Fibroblast of skin of right quadriceps (primary cell): ENCODE results near the gene NHEJ1.

Experiments used
- DNase-seq: peaks from one replicate; pipeline ENCODE4 v3.0.0-alpha.2; 2013

The NHEJ1 gene

DNA sequence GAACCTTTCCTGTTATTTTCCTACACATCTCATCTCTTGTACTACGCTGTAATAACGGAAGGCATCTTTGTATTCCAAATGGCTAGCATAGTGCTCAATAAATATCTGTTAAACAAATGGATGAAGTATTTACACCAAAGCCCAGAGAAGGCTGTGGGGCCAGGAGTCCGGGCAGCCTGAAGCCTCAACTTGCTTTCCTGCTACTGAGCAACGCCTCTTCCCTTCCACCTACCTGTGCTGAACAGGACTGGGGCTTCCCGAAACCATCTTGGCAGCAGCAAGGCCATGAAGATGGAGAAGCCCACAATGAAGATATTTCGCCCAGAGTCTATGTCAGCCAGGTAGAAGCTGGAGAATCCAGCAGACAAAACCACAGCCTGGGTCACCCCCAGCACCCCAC lies 2.5 kb upstream of the NHEJ1 start:
- no peak for DNase-seq

DNA sequence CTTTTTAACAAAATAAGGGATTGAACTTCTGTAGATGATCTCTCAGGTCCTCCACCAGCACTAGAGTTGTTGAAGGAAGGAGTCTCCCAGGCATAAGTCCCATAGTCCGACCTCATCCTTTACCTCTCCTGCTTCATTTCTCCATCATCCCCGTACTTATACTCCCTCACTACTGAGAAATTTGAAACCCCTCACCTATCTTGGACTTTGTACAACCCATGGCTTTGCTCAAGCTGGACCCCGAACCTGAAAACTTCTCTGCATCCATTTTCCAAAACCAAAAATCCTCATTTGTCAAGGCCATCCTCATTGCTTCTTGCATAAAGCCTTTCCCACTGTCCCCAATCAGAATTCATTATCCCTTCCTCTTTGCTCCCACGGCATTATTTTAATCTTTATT lies 482 bp upstream of the NHEJ1 start:
- DNase-seq: no peak

DNA sequence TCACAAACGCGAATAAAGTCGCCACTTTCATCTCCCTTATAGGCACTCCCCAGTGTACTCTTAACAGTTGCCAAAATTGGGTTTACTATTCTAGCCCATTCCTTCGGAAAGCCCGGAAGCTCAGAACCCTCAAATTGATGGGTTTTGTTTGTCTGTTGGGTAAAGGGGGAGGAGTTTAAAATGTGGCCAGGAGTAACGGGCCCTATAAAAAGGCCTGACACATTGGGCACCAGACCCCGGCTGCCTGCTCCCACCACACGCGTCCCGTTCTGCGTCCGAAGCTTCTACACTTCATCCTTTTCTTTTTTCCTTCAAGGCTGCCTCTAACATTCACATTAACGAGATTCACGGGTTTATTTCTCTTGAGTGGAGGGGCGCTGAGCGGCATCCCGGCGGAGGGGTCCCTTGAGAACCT lies 837 bp downstream of the NHEJ1 start:
- DNase-seq: peak; percentile 8

DNA sequence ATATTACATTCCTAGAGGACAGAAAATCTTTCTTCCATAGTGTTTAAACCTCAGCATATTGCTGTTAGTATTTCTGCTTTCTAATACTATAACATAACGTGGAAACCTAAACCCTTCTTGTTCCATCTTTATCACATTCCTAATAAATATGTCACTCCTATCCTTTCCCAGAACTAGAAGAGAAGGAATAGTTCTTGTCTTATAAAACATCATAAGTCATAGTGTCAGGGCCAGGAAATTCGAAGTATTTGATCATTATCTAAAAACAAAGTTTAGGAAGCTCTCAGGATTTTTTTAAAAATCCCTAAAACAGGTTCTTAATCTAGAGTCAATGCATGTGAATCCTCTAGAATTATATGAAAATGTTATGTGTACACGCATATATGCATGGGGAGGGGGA lies 2.0 kb downstream of the NHEJ1 start:
- DNase-seq: peak; percentile 42

DNA sequence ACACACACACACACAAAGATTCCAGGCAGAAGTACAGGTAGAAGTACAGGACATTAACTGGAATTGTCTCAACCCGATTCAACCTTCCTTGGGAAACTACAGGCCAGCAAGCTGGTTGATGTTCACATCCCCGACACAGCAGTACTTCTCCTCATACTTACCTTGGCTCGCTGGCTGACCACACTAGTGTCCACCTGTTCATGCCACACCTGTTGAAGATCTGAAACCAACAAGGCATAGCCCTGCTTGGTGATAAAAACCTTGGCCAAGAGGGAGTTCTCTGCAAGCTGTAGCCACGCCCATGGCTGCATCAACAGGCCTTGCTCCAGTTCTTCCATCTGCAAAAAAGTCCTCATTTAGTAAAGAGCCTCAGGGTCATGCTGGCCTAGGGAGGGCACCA lies 2.6 kb downstream of the NHEJ1 start:
- no peak for DNase-seq

DNA sequence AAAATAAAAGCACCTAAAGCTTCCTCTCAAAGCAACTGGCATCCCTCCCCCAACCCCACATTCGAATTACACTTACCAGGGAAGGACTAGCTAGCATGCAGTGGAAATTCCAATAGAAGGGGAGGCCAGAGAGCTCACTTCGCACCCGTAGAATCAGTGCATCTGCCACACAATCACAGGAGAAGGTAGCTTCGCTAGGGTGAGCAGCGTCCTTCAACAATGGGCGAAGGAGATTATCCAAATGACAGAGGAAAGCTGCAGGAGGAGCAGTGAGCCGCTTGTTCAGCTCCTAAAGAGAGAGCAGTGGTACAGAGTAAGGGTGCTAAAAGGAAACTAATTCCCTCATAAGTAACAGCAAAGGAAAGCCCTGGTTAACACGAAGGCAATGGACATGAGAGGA lies 3.2 kb downstream of the NHEJ1 start:
- no peak for DNase-seq

DNA sequence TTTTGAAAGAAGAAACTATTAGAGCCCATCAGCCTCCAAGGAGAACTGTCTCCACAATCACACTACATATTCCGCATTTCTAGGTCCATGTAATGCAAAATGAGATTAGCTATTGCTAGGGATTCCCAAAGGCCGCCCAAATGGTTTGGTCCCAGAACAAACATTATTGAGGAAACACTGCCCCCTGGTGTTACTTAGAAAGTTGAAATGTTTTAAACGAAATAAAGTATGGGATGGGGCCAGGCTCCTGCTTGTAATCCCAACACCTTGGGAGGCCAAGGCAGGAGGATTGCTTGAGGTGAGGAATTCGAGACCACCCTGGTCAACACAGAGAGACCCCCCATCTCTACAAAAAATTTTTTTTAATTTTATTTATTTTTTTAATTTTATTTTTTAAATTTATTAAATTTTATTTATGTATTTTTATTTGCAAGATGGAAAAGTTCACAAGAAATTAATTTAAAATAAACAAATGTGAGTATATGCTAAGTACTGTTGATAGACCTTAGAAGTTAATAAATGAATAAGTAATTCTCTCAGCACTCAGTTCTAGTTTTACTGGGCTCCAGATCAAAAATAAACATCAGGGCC lies 5.5 kb downstream of the NHEJ1 start:
- DNase-seq: peak; percentile 71

DNA sequence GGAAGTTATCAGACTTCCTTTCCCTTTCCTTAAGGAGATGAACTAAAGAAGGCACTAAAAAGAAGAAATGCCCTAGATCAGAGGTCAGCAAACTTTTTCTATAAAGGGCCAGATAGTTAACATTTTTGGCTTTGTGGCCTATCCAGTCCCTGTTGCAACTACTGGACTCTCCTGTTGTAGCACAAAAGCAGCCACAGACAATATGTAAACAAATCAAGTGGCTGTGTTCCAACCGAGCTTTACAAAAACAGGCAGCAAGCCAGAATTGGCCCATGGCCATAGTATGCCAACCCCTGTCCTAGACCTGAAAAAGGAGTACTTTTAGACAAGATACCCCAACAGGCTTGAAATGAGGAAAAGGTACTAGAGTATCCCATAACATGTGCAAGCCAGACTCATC lies 10.9 kb downstream of the NHEJ1 start:
- DNase-seq: no peak

DNA sequence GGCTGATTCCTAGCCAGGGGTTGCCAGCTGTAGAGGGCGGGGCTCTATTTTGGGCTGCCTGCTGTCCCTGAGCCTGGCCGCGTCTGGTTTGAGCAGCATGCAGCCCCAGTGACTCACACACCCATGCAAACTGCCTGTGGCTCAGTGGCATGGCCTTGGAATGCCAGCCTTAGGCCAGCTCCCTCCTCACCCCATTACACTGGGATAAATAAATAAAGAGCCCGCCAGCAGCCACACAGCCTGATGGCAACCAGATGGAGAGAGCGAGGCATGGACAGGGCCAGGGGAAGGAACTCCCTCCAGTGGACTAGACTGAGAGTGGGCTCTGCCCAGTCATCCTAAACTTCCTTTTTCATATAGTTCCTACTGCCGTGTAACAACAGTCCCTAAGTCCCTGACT lies 18.3 kb downstream of the NHEJ1 start:
- DNase-seq: peak; percentile 50

DNA sequence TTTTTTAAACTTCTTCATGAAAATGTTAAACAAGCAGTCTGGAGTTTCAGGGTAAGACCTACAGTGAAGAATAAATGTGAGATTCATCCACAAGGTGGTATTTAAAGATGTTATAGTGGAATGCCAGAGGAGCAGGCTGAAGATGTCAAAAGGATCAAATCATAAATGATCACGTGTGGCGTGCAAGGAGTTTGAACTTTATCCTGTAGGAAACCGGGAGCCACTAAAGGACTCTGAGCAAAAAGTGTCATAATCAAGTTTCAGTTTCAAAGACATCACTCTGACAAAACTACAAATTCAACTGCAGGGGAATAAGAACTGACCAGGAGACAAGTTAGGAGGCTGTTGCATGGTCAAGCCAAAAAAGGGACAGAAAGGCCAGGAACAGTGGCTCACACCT lies 19.9 kb downstream of the NHEJ1 start:
- no peak for DNase-seq

DNA sequence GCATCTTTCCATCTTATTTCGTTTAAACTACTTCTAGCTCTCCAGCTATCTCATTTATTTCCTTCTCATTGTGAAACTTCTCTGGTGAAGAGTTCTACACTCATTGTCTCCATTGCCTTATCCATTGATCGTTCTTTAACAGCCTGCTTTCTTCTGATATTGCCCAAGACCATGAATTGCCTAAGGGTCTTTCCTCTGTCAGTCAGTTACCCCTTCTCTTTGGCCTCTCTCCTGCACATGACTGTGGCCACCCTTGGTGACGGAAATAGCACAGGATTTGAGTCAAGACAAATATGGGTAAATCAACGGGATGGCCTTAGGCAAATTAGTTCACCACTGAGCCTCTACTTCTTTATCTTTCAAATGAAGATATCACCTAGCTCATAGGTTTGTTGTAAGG lies 26.6 kb downstream of the NHEJ1 start:
- no peak for DNase-seq

DNA sequence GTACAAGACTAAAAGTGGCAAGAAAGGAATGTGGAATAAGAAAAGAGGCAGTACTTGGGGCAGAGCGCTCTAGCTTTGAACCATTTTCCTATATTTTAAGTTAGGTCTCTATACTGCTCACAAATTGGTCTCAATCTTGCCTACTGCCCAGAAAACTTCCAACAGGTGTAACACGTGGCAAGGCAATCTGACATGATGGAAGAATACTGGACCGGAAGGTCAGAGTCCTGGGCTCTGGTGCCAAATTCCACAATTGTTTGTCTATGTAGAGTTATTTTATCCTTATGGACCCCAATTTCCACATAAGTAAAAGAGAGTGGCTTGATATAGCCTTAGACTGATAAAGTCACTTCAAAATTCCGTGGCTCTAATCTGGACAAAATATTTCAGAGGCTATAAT lies 28.9 kb downstream of the NHEJ1 start:
- DNase-seq: no peak

DNA sequence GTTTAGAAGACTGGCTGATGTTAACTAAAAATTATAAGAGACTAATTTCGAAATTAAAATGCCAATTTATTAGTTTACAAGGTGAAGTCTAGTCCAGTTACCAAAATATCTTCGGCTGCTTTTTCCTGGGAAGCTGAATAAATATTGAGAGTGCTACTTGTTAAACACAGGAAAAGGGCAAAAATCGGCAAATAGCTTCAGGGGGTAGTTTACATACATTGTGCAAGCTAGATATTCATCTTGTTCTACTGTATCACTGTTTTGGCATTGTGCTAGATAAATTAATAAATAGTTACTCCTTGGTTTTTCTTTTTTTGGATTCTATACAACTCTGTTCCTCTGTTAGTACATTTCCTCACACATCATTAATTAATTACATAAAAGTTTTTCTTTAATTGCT lies 29.3 kb downstream of the NHEJ1 start:
- DNase-seq: no peak

DNA sequence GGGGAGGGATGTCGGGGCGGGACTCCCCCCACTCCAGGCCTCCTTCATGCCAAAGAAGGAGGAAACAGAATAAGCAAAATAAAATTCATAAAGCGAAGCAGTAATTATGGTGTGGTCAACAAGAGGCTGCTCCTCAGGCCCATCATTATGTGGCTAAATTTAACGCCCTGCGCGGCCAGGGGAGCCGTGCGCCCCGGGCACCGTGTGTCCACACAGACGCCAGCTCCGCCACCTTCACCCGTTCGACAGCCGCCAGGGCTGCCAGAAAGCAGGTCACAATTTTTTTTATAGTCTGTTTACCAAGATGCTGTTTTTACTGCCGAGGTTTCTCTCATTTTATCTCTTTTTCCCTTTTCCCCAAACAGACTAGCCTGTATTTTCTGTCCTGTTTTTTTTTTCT lies 31.0 kb downstream of the NHEJ1 start:
- DNase-seq: no peak

DNA sequence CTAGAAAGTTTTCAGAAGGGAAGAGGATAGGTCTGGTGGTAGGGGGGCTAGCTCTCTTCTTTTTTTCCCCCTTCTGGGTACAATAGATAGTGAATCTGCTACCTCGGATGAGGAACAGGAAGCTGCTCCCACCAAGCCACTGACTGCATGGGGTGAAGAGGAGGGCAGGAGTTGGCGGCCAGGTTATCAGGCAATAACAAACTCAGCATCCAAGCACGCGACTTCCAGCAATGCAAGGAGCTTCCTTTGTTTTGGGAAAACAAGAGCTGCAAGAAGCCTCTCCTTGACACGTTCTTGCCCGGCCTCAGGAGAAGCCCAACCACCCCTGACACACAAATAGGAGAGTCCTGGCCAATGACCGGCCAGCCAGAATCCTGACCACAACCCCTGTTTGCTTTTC lies 32.2 kb downstream of the NHEJ1 start:
- no peak for DNase-seq

DNA sequence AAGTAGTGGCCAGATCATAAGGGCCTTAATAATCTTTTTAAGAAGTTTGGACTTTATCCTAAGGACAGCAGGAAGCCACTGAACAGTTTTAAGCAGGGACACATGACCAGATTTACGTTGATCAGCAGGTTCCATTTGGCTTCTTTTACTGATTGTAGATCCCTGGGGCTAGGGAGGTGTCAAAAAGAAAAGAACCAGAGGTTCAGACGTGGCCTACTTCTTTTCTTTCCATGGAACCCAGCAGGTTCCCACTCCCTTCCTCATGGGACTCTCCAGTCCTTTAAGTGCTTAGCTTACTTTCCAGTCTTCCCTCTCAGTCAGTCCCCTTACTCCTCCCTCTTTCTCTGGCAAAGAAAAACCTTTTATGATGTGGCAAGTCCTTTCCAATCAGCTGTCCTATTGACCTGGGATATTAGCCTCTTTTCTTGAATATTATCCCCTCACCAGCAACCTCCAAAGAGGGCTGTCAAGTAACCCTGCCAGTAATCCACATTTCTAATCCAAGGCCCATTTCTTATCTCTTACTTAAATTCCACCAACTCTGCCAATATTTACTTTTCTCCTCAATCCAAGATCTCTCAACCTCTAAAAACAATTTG lies 33.5 kb downstream of the NHEJ1 start:
- no peak for DNase-seq

DNA sequence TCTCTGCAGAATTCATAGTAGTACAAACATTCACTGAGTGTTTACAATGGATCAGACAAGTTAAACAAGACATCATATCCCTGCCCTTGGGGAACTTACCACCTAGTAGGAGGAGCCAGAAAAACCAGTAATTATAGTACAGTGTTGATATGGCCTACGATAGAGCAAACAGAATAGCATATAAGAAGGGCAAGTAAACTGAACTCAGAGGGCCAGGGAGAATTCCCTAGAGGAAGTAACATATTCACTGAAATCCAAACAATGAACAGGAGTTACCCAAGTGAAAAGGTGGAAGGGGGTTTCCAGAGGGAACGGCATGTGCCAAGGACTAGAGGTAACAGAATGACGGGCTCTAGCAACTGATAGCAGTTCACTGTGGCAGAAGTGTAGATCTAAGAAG lies 34.1 kb downstream of the NHEJ1 start:
- no peak for DNase-seq

DNA sequence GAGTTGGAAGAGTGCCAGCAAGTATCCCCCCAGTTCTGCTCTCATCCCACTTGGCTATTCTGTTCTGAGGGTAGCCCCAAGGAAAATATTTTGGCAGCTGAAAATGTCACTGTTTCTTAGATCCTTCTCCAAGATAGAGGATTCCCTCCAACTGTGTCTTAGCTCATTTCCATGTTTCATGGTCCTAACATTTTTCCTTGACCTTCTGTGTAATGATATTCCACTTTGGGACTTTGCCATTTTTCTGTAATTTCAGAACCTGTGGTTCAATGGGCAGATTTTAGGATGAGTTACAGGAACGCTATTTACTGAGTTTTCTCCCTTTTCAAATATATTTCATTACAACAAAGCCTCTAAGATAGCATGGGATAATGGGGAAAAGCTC lies 34.7 kb downstream of the NHEJ1 start:
- no peak for DNase-seq

DNA sequence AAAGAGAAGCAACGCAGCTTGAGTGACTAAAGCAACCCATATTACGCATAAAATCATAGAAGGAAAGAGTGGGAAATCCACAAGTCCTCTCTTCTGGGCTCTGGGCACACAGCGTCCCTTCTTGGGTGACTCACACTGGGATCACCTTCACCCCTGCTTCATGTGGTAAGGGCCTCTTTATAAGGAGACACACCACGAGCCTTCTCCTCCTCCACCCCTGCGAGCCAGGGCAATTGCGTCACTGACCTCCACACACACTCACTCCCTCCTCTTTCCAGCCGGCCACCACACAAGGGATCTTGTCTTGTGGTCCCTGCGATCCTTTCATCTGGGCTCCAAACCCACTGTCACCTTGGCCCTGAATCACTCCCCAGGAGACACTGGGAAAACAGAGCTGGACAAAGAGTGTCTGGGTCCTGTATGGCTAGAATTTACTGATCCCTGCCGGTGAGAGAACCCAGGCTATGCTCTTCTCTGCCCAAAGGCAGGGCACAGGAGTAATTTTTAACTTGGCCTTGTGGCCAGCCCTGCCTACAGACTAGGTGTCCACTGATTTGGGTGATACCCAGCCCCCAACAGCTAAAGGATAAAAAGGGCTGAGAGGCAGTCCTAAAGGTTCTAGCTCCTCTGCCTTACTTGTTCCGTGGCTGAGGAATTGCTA lies 35.3 kb downstream of the NHEJ1 start:
- DNase-seq: peak; percentile 40

DNA sequence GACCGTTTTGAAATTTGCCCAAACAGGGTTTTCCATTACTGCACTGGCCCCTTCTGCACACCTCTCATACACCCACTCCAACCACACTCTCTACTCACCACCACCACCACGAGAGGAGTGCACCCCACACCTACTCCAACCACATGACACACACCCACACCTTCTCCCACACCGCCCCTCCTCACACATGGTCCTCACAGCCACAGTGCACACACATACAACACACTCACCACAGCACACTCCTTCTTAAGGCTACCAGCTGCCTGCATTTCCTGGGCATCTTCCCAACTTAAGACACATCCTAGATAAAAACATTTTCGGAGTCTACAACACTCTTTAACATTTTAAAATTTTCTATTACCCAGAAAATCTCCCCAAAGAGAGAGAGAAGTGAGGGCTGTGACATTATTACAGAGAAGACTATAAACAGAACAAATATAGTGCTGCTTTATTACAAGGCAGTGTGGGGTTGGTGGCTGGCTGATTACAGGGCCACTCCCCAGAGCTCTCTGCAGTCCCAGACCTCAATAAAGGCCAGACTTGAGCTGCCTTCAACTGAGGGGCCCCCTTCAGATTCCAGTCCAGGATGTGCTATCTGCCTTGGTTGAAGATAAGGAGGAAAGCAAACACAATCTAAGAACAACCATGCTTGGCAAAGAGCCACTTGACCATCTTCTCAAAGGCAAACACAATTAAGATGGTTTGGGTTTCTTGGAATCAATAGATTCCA lies 36.1 kb downstream of the NHEJ1 start:
- no peak for DNase-seq

DNA sequence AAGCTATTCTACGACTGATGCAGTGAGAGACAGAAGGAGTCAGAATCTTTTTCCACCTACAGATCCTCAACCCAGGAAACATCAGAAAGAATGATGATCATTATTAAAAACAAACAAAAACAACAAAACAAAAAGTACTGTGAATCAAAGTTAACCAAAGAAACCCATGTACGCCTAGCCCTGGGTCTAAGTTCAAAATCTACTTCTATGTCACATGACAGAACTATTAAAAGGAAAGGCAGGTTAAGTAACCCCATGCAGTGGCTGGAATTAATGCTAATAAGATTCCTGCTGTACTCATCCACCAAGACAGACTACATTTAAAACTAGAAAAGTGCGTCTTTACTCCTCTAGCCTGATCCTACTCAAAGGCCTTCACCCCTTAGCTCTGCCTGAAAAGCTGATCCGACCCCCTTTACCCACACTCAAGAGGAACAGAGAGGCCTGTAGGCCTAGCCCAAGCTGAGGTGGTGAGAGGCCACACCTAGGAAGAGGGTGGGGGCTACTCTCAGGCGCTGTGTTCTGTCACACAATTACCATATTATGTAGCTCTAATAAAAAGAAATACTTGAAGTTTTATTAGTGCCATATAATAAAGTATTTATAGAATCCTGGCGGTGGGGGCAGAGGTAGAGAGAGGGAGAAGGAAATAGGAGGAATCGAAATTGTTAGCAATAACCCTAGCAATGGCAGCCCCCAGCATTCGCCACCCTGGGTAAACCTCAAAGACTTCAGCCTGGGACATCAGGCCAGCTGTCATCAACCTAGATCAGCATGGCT lies 37.1 kb downstream of the NHEJ1 start:
- no peak for DNase-seq

DNA sequence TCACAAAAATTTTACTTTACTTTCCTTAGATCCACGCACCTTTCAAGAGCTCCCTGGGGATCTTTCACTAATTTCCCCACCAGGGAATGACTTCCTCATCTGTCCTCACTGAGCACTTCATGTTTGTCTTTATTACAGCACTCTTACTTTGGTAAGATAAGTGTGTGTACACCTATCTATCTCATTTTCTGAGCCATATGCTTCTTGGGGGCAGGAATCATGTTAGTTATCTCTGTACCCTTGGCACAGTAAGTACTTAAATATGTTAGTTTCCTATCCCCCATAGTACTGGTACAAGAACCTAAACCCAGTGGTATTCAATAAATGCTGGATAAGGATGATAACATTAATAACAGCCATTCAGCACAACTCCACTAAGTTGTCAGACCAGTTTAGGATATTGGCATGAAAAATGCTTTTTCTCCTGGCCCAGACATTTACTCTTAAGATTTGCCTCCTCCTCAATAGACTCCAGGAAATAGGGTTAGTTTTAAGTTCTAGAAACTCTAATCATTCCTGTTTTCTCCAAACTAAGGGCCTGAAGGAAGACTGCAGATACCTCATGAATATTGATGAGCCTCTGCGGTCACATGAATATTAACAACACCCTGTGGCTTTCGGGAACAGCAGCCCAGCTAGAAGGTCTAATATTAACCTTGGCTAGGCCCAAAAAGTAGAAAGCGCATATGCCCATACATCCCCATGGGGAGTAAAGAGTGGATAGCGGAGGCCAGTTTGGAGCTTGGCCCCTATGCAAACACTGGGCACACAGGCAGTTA lies 38.2 kb downstream of the NHEJ1 start:
- no peak for DNase-seq

DNA sequence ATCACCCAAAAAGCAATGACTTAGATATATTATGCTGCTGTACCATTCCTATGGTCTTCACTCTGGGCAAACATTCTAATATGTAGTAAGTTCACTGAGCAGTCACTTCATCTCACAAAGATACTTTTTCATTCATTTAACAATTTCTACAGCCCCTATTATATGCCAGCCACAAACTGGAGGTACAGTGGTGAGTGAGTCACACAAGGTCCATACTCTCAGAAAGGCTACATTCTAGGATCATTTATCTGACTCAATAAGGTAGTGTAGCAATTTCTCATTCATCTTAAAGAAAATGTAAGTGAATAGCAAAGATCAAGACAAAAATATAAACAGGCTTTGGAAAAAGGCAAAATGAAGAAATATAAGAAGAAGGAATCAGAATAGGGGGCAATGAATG lies 40.5 kb downstream of the NHEJ1 start:
- no peak for DNase-seq
